ENCODE measurements around the gene RALY.

Gene RALY

GRCh38 chr20:34084227-34084923 lies 90.7 kb downstream of the RALY start:
- DNase-seq = no peak

- DNase-seq = no peak
These were observed 91.9 kb downstream of the RALY start for GRCh38 chr20:34085544-34086040.

- DNase-seq = no peak
These were observed 94.8 kb downstream of the RALY start for GRCh38 chr20:34088305-34089174.

GRCh38 chr20:34089175-34089479 lies 95.4 kb downstream of the RALY start:
- DNase-seq = no peak

- DNase-seq = no peak
These were observed 96.1 kb downstream of the RALY start for GRCh38 chr20:34089655-34090345.

GRCh38 chr20:34090645-34091044 lies 96.9 kb downstream of the RALY start:
- no peak for DNase-seq

- DNase-seq = no peak
These were observed 98.0 kb downstream of the RALY start for GRCh38 chr20:34091637-34092200.

- DNase-seq = no peak
These were observed 100.2 kb downstream of the RALY start for GRCh38 chr20:34093895-34094294.

GRCh38 chr20:34095825-34096224 lies 102.1 kb downstream of the RALY start:
- no peak for DNase-seq

- DNase-seq = no peak
These were observed 103.2 kb downstream of the RALY start for GRCh38 chr20:34096699-34097444.

GRCh38 chr20:34098570-34098969 lies 104.9 kb downstream of the RALY start:
- no peak for DNase-seq

GRCh38 chr20:34099675-34100074 lies 106.0 kb downstream of the RALY start:
- no peak for DNase-seq

- no peak for DNase-seq
These were observed 106.9 kb downstream of the RALY start for GRCh38 chr20:34100576-34100975.

- no peak for DNase-seq
These were observed 108.6 kb downstream of the RALY start for GRCh38 chr20:34102342-34102741.

- DNase-seq = no peak
These were observed 110.3 kb downstream of the RALY start for GRCh38 chr20:34104059-34104458.

GRCh38 chr20:34105978-34106675 lies 112.4 kb downstream of the RALY start:
- no peak for DNase-seq

- no peak for DNase-seq
These were observed 115.0 kb downstream of the RALY start for GRCh38 chr20:34108616-34109174.

GRCh38 chr20:34109442-34109841 lies 115.7 kb downstream of the RALY start:
- no peak for DNase-seq

GRCh38 chr20:34110025-34110744 lies 116.5 kb downstream of the RALY start:
- no peak for DNase-seq

GRCh38 chr20:34110745-34111641 lies 117.3 kb downstream of the RALY start:
- DNase-seq = no peak
